Upper lobe of left lung (tissue), 6 donors: ENCODE data around the gene ARPP19. TPM values are rescaled to one million over a fixed set of nuclear protein-coding genes. Genes with fewer than 3 reads are reported as not detected.

ENCODE experiments used
- ATAC-seq, 2 donors: fragments of 200-7000 bp; cut with Tn5 transposase; one replicate each; pipeline ENCODE4 v1.9.1; 2022; ENCODE audit warnings: mild to moderate bottlenecking in 2 of 2, moderate library complexity in 2 of 2; ENCODE audit not compliant: low FRiP score in 2 of 2
- DNase-seq, 2 donors: peaks; one replicate each; pipeline ENCODE4 v3.0.0-alpha.2; 2019 to 2020
- H3K27ac ChIP-seq, 4 donors: fragments of 200-600 bp; sonication (generic); one replicate each; pipeline ENCODE4 v1.5.1; 2016 to 2019
- H3K27me3 ChIP-seq, 4 donors: fragments of 200-600 bp; sonication (generic); one replicate each; pipeline ENCODE4 v1.5.1; 2017 to 2019
- H3K36me3 ChIP-seq, 4 donors: fragments of 200-600 bp; sonication (generic); one replicate each; pipeline ENCODE4 v1.5.1; 2016 to 2019
- H3K4me1 ChIP-seq, 4 donors: fragments of 200-600 bp; sonication (generic); one replicate each; pipeline ENCODE4 v1.5.1; 2018 to 2019
- H3K4me3 ChIP-seq, 4 donors: fragments of 200-600 bp; sonication (generic); one replicate each; pipeline ENCODE4 v1.5.1; 2017 to 2019; ENCODE audit warnings: mild to moderate bottlenecking in 2 of 4, moderate library complexity in 1 of 4
- H3K9me3 ChIP-seq, 4 donors: fragments of 200-600 bp; sonication (generic); one replicate each; pipeline ENCODE4 v1.5.1; 2018 to 2019
- CTCF ChIP-seq, 6 experiments: fragments of 450-650 bp in 4 of 6; fragments of 200-600 bp in 2 of 6; sonication (generic) in 2 of 6; IDR thresholded peaks; one replicate each; pipeline ENCODE4 v1.5.1; 2016 to 2019; ENCODE audit warnings: antibody characterized with exemption in 6 of 6
- EP300 ChIP-seq, 4 donors: sonication (generic); formaldehyde crosslinking; IDR thresholded peaks; one replicate each; pipeline ENCODE4 v1.5.1; 2017; ENCODE audit warnings: antibody characterized with exemption in 4 of 4, control low read depth in 2 of 4
- POLR2A ChIP-seq, 4 donors: fragments of 450-650 bp; IDR thresholded peaks; one replicate each; pipeline ENCODE4 v1.5.1; 2016 to 2017; ENCODE audit warnings: antibody characterized with exemption in 4 of 4, mild to moderate bottlenecking in 2 of 4
- POLR2AphosphoS5 ChIP-seq, 2 donors: sonication (generic); formaldehyde crosslinking; IDR thresholded peaks; one replicate each; pipeline ENCODE4 v1.5.1; 2017; ENCODE audit warnings: antibody characterized with exemption in 2 of 2
- WGBS, 2 donors: methylation state at CpG; one replicate each; pipeline ENCODE4 v1.1.5; 2017 to 2018; 5-methylcytosine and 5-hydroxymethylcytosine counted together
- total RNA-seq, 6 donors: library from RNA; depleted of rRNA in 4 of 6; stranded (reverse); fragments of >200 nt in 4 of 6; gene quantifications; one replicate each; pipeline versions ENCODE4 v1.1.0 to v1.2.1, GENCODE V29; 2016 to 2021
- donor health status: DM: no; HTN: no; CAD: no; lungs with moderate emphysema.
- donor health status: DM: no; HTN: yes; CAD: no; lungs with severe emphysema.

ARPP19 gene
- total RNA-seq, 6 donors from 2014 or later = 29.3 to 159 (median 139) TPM

- Histone ChIP-seq H3K9me3 (no peaks in the 10 kb centered on the region), H3K27ac (no peak overlapping the region), H3K4me3 (no peak overlapping the region), H3K4me1 (peaks cover 0 to 4% (median 0%) of the 10 kb centered on the region in 4 donors), H3K27me3 (no peaks in the 10 kb centered on the region), H3K36me3 (no peaks in the 10 kb centered on the region)
- ATAC-seq = no peak
- DNase-seq = no peak
- TF ChIP-seq CTCF (IDR thresholded peaks at IDR 0.05) (no peak), POLR2A (IDR thresholded peaks at IDR 0.05) (no peak), EP300 (IDR thresholded peaks at IDR 0.05) (no peak), POLR2AphosphoS5 (IDR thresholded peaks at IDR 0.05) (no peak)
These were observed 48.4 kb downstream of the ARPP19 start for GRCh38 chr15:52520421-52520820.

GRCh38 chr15:52518487-52519371 is 50.1 kb downstream of the ARPP19 start:
- peaks cover 0 to 4% (median 0%) of the 10 kb centered on the region in 4 donors for H3K4me1 ChIP-seq

GRCh38 chr15:52517014-52517413 is 51.8 kb downstream of the ARPP19 start:
- Histone ChIP-seq H3K27me3 (no peaks in the 10 kb centered on the region), H3K36me3 (no peaks in the 10 kb centered on the region), H3K9me3 (no peaks in the 10 kb centered on the region), H3K4me3 (no peak overlapping the region), H3K4me1 (no peaks in the 10 kb centered on the region), H3K27ac (no peak overlapping the region)
- TF ChIP-seq EP300 (IDR thresholded peaks at IDR 0.05) (no peak), CTCF (IDR thresholded peaks at IDR 0.05) (no peak), POLR2A (IDR thresholded peaks at IDR 0.05) (no peak), POLR2AphosphoS5 (IDR thresholded peaks at IDR 0.05) (no peak)
- DNase-seq (no peak), ATAC-seq (no peak)
- WGBS, 2 donors = 88 to 89% methylated on average over 1 of the region's 1 CpG

More at GRCh38 chr15:52518487-52519371, 50.1 kb downstream of the ARPP19 start:
- ATAC-seq (no peak), DNase-seq (no peak)
- Histone ChIP-seq H3K27ac (peak overlapping the region in 1 of 4 donors; percentile 23), H3K27me3 (no peaks in the 10 kb centered on the region), H3K36me3 (no peaks in the 10 kb centered on the region), H3K9me3 (no peaks in the 10 kb centered on the region), H3K4me3 (no peak overlapping the region)
- TF ChIP-seq EP300 (IDR thresholded peaks at IDR 0.05) (no peak), POLR2A (IDR thresholded peaks at IDR 0.05) (no peak), POLR2AphosphoS5 (IDR thresholded peaks at IDR 0.05) (no peak), CTCF (IDR thresholded peaks at IDR 0.05) (no peak)
- 57 to 66% methylated on average over 8 of the region's 8 CpGs for WGBS, 2 donors

- no peak for DNase-seq
- TF ChIP-seq EP300 (IDR thresholded peaks at IDR 0.05) (no peak), POLR2A (IDR thresholded peaks at IDR 0.05) (no peak), CTCF (IDR thresholded peaks at IDR 0.05) (no peak), POLR2AphosphoS5 (IDR thresholded peaks at IDR 0.05) (no peak)
- WGBS, 2 donors = 70 to 74% methylated on average over 2 of the region's 2 CpGs
- no peaks in the 10 kb centered on the region for H3K27me3 ChIP-seq
- H3K27ac ChIP-seq = no peak overlapping the region
- no peaks in the 10 kb centered on the region for H3K36me3 ChIP-seq
- no peaks in the 10 kb centered on the region for H3K4me1 ChIP-seq
- H3K9me3 ChIP-seq = no peaks in the 10 kb centered on the region
- H3K4me3 ChIP-seq = no peak overlapping the region
- ATAC-seq = no peak
These were observed 53.5 kb downstream of the ARPP19 start for GRCh38 chr15:52515343-52515742.
